Measurements from ENCODE around the gene LBH.

Gene LBH

GRCh38 chr2:30217644-30218337 lies 13.5 kb upstream of the LBH start:
- FAIRE-seq = no peak

GRCh38 chr2:30218338-30218713 lies 13.0 kb upstream of the LBH start:
- FAIRE-seq = no peak

DNA sequence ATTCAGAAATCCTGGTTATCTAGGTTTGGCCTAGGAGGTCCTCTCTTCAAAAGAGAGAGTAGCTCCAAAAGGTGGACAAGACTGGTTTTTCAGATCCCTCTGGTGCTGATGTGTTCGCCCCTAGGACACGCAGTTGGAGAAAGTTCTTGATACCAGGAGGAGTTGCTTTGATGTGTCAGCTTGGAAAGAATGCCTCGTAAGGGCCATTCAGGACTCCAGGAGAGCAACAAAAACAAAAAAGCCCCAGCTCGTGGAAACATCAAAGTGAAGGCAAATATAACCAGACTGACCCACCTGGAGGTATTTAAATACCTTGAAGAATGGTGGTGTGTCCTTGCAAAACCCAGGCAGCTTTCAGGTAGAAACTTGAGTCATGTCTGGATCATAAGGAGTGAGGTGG lies 12.5 kb upstream of the LBH start:
- FAIRE-seq = no peak

- no peak for FAIRE-seq
Measured at GRCh38 chr2:30219886-30220875, 11.2 kb upstream of the LBH start.

DNA sequence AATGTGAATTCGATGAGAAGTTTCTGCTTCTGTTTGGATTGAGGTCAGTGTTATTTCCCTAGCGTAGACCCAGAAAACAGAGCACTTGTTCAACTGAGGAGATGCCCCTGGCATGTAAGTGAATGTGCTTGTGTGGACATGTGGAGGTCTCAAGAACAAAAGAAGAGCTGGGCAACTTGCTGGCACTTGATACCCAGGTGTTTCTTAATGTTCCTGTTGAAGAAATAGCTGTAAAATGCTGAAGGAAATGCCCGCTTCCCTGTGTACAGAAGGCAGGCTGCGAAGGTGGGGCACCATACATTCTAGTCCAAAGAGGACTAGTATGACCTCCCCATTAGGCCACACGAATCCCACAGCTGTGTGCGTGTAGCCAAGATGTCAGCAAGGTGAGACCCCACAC lies 9.8 kb upstream of the LBH start:
- no peak for FAIRE-seq

GRCh38 chr2:30222031-30222430 lies 9.3 kb upstream of the LBH start:
- FAIRE-seq = no peak

- FAIRE-seq = no peak
Measured at GRCh38 chr2:30222636-30223360, 8.5 kb upstream of the LBH start.

- no peak for FAIRE-seq
Measured at GRCh38 chr2:30223413-30223874, 7.9 kb upstream of the LBH start.

DNA sequence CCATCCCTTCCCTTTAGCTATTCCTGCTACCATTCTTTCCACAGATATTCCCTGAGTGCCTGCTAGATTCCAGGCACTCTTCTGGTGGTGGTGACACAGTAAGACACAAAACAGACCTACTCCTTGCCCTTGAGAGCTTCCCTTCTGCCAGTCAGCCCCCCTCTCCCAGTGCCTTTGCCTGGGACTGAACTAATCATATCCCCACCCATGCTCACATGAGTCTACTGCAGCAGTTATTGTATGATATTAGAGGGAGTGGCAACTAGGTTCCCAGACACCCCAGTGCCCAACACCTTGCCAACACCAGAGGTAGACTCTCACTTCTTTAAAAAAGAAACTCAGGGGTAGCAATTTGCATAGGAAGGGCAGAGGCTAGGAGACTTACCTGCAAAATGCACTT lies 7.2 kb upstream of the LBH start:
- FAIRE-seq = no peak

- no peak for FAIRE-seq
Measured at GRCh38 chr2:30225131-30225762, 6.1 kb upstream of the LBH start.

DNA sequence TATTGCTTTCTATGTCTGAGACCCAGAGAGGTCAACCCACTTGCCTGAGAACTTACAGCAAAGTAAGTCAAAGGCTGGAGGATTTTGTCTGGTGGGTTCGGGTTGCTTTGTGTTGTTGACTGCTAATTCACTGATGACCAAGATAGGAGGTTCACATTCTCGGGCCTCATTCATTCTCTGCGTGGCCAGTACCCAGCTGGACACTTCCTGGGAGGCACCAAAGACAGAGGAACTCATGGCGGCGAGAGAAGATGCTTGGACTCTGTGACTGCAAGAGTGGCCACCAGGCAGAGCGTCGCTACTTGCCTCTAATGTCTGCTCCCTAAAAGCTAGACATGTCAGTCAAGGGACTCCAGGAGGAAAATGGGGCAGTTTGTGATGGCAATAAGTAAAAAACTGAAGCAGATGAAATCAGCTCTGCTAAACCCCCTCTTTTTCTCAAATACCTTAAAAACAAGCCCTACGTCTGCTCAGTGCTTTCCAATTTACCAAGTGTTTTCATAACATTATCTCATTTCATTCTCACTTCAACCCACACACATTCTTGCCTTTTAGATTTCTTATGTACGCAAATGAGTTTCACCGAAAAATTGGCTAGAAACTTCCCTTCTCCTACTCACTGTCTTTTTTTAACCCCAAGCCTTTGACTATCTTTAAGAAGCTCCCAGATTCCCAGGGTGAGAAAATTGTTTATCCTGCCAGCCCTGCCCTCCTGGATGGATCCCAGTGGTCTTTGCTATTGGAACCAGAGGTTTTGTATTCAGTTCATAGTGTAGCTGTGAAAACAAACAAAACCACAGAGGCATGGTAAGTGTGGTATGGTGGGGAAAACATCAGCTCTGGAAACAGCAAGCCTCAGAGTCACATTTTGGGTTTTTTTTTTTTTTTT lies 4.9 kb upstream of the LBH start:
- no peak for FAIRE-seq

- no peak for FAIRE-seq
Measured at GRCh38 chr2:30229596-30229995, 1.7 kb upstream of the LBH start.

DNA sequence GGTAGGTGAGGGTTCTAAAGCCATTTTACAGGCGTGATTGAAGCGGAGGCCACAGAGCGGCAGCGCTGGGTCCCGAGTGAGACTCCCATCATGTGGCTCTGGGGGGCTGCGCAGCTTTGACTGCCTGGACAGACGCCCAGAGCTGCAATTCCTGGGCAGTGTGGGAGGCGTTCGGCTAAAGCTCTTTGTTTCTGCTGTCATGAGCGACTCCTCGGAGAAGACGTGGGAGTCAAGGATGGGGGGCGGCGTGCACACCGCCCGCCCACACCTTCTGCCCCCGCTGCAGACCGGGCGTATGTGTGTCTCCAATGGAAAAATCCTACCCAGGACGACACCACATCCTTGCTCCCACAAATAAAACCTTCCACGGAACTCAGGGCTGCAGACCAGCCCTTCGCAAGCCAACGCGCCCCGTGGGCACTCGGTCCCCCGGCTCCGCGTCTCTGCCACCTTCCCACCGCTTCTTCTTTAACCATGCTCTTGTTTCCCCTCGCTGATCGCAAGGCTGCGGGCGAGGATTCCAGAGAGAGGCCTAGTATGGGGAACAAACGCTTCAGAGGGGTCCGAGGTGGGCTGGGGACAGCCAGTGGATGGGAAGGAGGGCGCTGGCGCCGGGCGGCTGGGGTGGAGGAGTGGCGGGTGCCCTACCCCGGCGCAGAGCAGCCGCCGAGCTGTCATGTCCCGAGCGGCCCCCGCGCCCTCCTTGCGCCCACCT lies 680 bp upstream of the LBH start:
- no peak for FAIRE-seq

DNA sequence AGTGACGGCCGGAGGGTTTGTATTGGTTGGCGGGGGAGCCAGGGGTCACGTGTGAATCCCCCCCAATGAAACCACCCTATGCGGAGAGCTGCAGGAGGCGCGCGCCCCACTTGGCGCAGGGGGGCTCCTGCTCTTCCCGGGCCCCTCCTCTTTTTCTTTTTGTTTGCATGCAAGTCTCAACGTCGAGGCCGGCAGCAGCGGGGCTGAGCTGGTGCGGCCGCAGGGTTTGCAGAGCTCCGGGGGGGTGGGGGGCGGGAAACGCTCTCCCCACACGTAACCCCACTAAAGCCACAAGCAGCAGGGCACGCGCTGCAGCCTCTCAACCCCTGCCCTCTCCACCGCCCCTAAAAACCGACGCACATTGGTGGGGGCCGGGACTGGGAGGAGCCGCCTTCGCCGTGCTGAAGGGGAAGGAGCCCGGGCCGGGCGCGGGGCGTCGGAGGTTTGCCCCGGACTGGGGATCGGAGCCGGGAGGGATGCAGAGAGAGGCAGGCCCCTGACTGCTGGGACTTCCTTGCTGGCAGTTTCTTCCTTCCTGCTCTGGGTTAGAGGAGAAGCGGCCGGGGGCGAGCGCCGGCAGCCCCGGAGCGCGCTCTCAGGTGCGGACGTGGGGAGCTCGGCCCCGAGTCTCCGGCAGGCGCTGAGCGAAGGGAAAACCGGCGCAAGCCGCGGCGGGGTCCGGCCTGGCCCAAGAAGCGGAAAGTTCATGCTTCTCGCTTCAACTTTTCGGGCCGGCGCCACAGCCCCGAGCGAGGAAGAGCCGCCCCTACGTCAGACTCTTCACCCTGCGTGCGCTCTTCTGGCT lies 864 bp downstream of the LBH start:
- FAIRE-seq = no peak

DNA sequence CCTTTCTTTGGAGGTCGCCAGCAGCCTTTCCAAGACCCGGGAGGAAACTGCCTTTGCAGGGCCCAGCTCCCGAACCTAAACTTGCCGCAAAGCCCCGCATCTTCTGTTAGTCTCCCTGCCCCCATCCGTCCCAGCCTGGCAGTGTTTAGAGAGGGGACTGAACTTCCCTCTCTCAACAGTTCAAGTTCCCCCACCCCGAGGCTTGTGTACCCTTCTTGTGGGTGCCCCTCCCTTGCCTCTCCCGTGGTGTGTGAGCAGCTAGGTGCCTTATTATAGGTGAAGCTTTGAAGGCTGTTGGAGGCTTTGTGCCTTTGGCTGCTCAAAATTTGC lies 1.4 kb downstream of the LBH start:
- FAIRE-seq = no peak

- no peak for FAIRE-seq
Measured at GRCh38 chr2:30233271-30234009, 2.1 kb downstream of the LBH start.

GRCh38 chr2:30234180-30234971 lies 3.0 kb downstream of the LBH start:
- FAIRE-seq = no peak

- no peak for FAIRE-seq
Measured at GRCh38 chr2:30235008-30235655, 3.8 kb downstream of the LBH start.

Data from colon (tissue), 2 donors.